HUES6 (cell line): ENCODE data around the gene SLC12A3.

Source experiments
- H3K27ac ChIP-seq: 2 replicates; pipeline ENCODE4 v1.7.0; 2013; ENCODE audit warnings: low read depth, mild to moderate bottlenecking, low read length, inconsistent platforms
- H3K27me3 ChIP-seq: 2 replicates; pipeline ENCODE4 v1.6.1; 2013; ENCODE audit warnings: low read length; ENCODE audit not compliant: control insufficient read depth, insufficient read depth
- H3K36me3 ChIP-seq: 2 replicates; pipeline ENCODE4 v1.6.1; 2013; ENCODE audit warnings: low read length; ENCODE audit not compliant: control insufficient read depth, insufficient read depth
- H3K4me1 ChIP-seq: 2 replicates; pipeline ENCODE4 v1.6.1; 2013; ENCODE audit warnings: low read length; ENCODE audit not compliant: control insufficient read depth, insufficient read depth
- H3K4me3 ChIP-seq: 2 replicates; pipeline ENCODE4 v1.5.1; 2013; ENCODE audit warnings: low read depth, low read length
- H3K9ac ChIP-seq: one replicate; pipeline ENCODE4 v1.6.1; 2013; ENCODE audit warnings: mild to moderate bottlenecking, low read length
- H3K9me3 ChIP-seq: 2 replicates; pipeline ENCODE4 v1.6.1; 2013; ENCODE audit warnings: low read depth, low read length; ENCODE audit not compliant: control insufficient read depth, insufficient read depth

SLC12A3 gene

GRCh38 chr16:56946767-56947603 is 82.0 kb downstream of the SLC12A3 start:
- Histone ChIP-seq H3K4me3 (no peak overlapping the region), H3K27me3 (no peaks in the 10 kb centered on the region), H3K36me3 (peaks cover 36% of the 10 kb centered on the region), H3K9ac (no peak overlapping the region), H3K9me3 (no peaks in the 10 kb centered on the region), H3K4me1 (0 out of 2 replicates have a peak, but pooled peaks cover 5% of the 10 kb centered on the region), H3K27ac (no peak overlapping the region)

GRCh38 chr16:56947604-56947995 is 82.6 kb downstream of the SLC12A3 start:
- Histone ChIP-seq H3K9ac (no peak overlapping the region), H3K36me3 (peaks cover 30% of the 10 kb centered on the region), H3K4me1 (0 out of 2 replicates have a peak, but pooled peaks cover 5% of the 10 kb centered on the region), H3K27me3 (no peaks in the 10 kb centered on the region), H3K4me3 (no peak overlapping the region), H3K27ac (no peak overlapping the region), H3K9me3 (no peaks in the 10 kb centered on the region)

GRCh38 chr16:56948234-56948633 is 83.2 kb downstream of the SLC12A3 start:
- Histone ChIP-seq H3K9ac (no peak overlapping the region), H3K27ac (no peak overlapping the region), H3K27me3 (no peaks in the 10 kb centered on the region), H3K36me3 (peaks cover 23% of the 10 kb centered on the region), H3K4me1 (0 out of 2 replicates have a peak, but pooled peaks cover 5% of the 10 kb centered on the region), H3K9me3 (no peaks in the 10 kb centered on the region), H3K4me3 (no peak overlapping the region)

GRCh38 chr16:56950051-56950450 is 85.0 kb downstream of the SLC12A3 start:
- no peaks in the 10 kb centered on the region for H3K27me3 ChIP-seq
- H3K9me3 ChIP-seq = peaks cover under 1% of the 10 kb centered on the region; the same call in 1 of the 2 replicates
- 0 out of 2 replicates have a peak, but pooled peaks cover 5% of the 10 kb centered on the region for H3K4me1 ChIP-seq
- H3K27ac ChIP-seq = no peak overlapping the region
- no peak overlapping the region for H3K4me3 ChIP-seq
- no peak overlapping the region for H3K9ac ChIP-seq
- H3K36me3 ChIP-seq = peaks cover 7% of the 10 kb centered on the region

GRCh38 chr16:56950455-56950854 is 85.4 kb downstream of the SLC12A3 start:
- Histone ChIP-seq H3K27me3 (no peaks in the 10 kb centered on the region), H3K4me1 (0 out of 2 replicates have a peak, but pooled peaks cover 5% of the 10 kb centered on the region), H3K9ac (no peak overlapping the region), H3K9me3 (peaks cover 3% of the 10 kb centered on the region; the same call in 1 of the 2 replicates), H3K27ac (no peak overlapping the region), H3K4me3 (no peak overlapping the region), H3K36me3 (peaks cover 3% of the 10 kb centered on the region)

GRCh38 chr16:56950881-56951771 is 86.1 kb downstream of the SLC12A3 start:
- Histone ChIP-seq H3K4me3 (no peak overlapping the region), H3K4me1 (0 out of 2 replicates have a peak, but pooled peaks cover 5% of the 10 kb centered on the region), H3K27me3 (no peaks in the 10 kb centered on the region), H3K27ac (no peak overlapping the region), H3K36me3 (no peaks in the 10 kb centered on the region), H3K9ac (no peak overlapping the region), H3K9me3 (peaks cover 3% of the 10 kb centered on the region; the same call in 1 of the 2 replicates)

- Histone ChIP-seq H3K27me3 (no peaks in the 10 kb centered on the region), H3K9ac (no peak overlapping the region), H3K9me3 (peaks cover 3% of the 10 kb centered on the region; the same call in 1 of the 2 replicates), H3K27ac (no peak overlapping the region), H3K4me1 (no peaks in the 10 kb centered on the region), H3K4me3 (no peak overlapping the region), H3K36me3 (no peaks in the 10 kb centered on the region)
These were observed 88.0 kb downstream of the SLC12A3 start for GRCh38 chr16:56953006-56953405.

- Histone ChIP-seq H3K4me1 (no peaks in the 10 kb centered on the region), H3K9ac (no peak overlapping the region), H3K27me3 (no peaks in the 10 kb centered on the region), H3K27ac (no peak overlapping the region), H3K9me3 (peaks cover 3% of the 10 kb centered on the region; the same call in 1 of the 2 replicates), H3K4me3 (no peak overlapping the region), H3K36me3 (no peaks in the 10 kb centered on the region)
These were observed 91.1 kb downstream of the SLC12A3 start for GRCh38 chr16:56956076-56956475.

GRCh38 chr16:56956756-56957155 is 91.7 kb downstream of the SLC12A3 start:
- Histone ChIP-seq H3K27ac (no peak overlapping the region), H3K9ac (no peak overlapping the region), H3K36me3 (no peaks in the 10 kb centered on the region), H3K9me3 (peaks cover 3% of the 10 kb centered on the region; the same call in 1 of the 2 replicates), H3K27me3 (no peaks in the 10 kb centered on the region), H3K4me1 (no peaks in the 10 kb centered on the region), H3K4me3 (no peak overlapping the region)

- no peaks in the 10 kb centered on the region for H3K4me1 ChIP-seq
- H3K9me3 ChIP-seq = no peaks in the 10 kb centered on the region
- H3K27ac ChIP-seq = no peak overlapping the region
- no peak overlapping the region for H3K4me3 ChIP-seq
- H3K9ac ChIP-seq = no peak overlapping the region
- no peaks in the 10 kb centered on the region for H3K36me3 ChIP-seq
- no peaks in the 10 kb centered on the region for H3K27me3 ChIP-seq
These were observed 95.8 kb downstream of the SLC12A3 start for GRCh38 chr16:56960681-56961281.
